ENCODE results near the gene KCTD3. TPM values are rescaled to one million over a fixed set of nuclear protein-coding genes. Genes with fewer than 3 reads are reported as not detected.

KCTD3 gene
- total RNA-seq, 1 donor from 2014 or later, result 26.9 TPM

GRCh38 chr1:215600258-215600792 lies 33.2 kb downstream of the KCTD3 start:
- H3K9me3 ChIP-seq, result no peaks in the 10 kb centered on the region
- H3K36me3 ChIP-seq, result peaks cover 27% of the 10 kb centered on the region
- no peak overlapping the region for H3K27ac ChIP-seq
- intact Hi-C loops (cut with DNase I), result no loop called here
- ATAC-seq (no peak), DNase-seq (no peak)
- H3K4me3 ChIP-seq, result no peak overlapping the region
- TF ChIP-seq, protein P1, sequence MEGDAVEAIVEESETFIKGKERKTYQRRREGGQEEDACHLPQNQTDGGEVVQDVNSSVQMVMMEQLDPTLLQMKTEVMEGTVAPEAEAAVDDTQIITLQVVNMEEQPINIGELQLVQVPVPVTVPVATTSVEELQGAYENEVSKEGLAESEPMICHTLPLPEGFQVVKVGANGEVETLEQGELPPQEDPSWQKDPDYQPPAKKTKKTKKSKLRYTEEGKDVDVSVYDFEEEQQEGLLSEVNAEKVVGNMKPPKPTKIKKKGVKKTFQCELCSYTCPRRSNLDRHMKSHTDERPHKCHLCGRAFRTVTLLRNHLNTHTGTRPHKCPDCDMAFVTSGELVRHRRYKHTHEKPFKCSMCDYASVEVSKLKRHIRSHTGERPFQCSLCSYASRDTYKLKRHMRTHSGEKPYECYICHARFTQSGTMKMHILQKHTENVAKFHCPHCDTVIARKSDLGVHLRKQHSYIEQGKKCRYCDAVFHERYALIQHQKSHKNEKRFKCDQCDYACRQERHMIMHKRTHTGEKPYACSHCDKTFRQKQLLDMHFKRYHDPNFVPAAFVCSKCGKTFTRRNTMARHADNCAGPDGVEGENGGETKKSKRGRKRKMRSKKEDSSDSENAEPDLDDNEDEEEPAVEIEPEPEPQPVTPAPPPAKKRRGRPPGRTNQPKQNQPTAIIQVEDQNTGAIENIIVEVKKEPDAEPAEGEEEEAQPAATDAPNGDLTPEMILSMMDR (IDR thresholded peaks at IDR 0.05), result no peak
- no peaks in the 10 kb centered on the region for H3K27me3 ChIP-seq
- no peaks in the 10 kb centered on the region for H3K4me1 ChIP-seq

DNA sequence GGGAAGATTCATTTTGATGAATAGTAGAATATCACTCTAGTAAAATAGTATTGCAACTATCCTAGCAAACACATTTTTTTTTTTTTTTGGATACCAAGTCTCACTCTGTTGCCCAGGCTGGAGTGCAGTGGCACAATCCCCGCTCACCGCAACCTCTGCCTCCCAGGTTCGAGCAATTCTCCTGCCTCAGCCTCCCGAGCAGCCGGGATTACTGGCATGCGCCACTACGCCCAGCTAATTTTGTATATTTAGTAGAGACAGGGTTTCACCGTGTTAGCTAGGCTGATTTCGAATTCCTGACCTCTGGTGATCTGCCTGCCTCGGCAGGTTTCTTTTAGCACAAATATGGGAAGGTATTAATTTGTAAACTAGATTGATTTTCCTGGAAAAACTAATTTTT lies 33.8 kb downstream of the KCTD3 start:
- ATAC-seq, result no peak
- intact Hi-C loops (cut with DNase I), result no loop called here
- DNase-seq, result no peak
- Histone ChIP-seq H3K27me3 (no peaks in the 10 kb centered on the region), H3K9me3 (no peaks in the 10 kb centered on the region), H3K4me1 (no peaks in the 10 kb centered on the region), H3K4me3 (no peak overlapping the region), H3K27ac (no peak overlapping the region), H3K36me3 (peaks cover 27% of the 10 kb centered on the region)
- TF ChIP-seq, protein P1 (IDR thresholded peaks at IDR 0.05), result no peak

DNA sequence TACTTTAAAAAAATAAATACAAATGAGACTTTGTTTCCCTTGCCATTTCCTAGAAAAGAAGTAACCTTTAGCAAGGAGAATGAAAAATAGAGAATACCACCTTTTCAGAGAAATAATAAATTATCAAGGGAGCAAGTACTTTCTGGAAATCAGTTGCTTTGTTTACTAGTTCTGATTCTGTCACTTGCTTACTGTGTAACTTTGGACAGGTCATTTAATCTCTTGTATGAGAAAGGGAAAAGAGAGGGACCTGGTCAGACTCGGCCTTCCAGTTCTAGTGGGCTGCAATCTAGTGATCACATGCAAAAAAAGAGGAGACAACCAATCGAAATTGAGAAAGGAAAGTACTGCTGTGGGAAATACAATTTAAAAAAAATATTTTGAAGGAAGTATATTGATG lies 34.2 kb downstream of the KCTD3 start:
- ATAC-seq, result no peak
- no peaks in the 10 kb centered on the region for H3K4me1 ChIP-seq
- DNase-seq, result no peak
- no peak overlapping the region for H3K4me3 ChIP-seq
- H3K27ac ChIP-seq, result no peak overlapping the region
- H3K27me3 ChIP-seq, result no peaks in the 10 kb centered on the region
- peaks cover 27% of the 10 kb centered on the region for H3K36me3 ChIP-seq
- intact Hi-C loops (cut with DNase I), result no loop called here
- TF ChIP-seq, protein P1 (IDR thresholded peaks at IDR 0.05), result no peak
- H3K9me3 ChIP-seq, result no peaks in the 10 kb centered on the region

- no peaks in the 10 kb centered on the region for H3K9me3 ChIP-seq
- ATAC-seq (no peak), DNase-seq (no peak)
- intact Hi-C loops (cut with DNase I), result no loop called here
- H3K27me3 ChIP-seq, result no peaks in the 10 kb centered on the region
- H3K4me1 ChIP-seq, result no peaks in the 10 kb centered on the region
- TF ChIP-seq, protein P1 (IDR thresholded peaks at IDR 0.05), result no peak
- no peak overlapping the region for H3K4me3 ChIP-seq
- no peak overlapping the region for H3K27ac ChIP-seq
- H3K36me3 ChIP-seq, result peaks cover 19% of the 10 kb centered on the region
Measured at GRCh38 chr1:215603319-215603718, 36.2 kb downstream of the KCTD3 start.

GRCh38 chr1:215605011-215605621 lies 38.0 kb downstream of the KCTD3 start:
- no peak for ATAC-seq
- Histone ChIP-seq H3K36me3 (peaks cover 32% of the 10 kb centered on the region), H3K27ac (no peak overlapping the region), H3K4me3 (no peak overlapping the region), H3K4me1 (peaks cover 3% of the 10 kb centered on the region), H3K27me3 (no peaks in the 10 kb centered on the region), H3K9me3 (no peaks in the 10 kb centered on the region)
- TF ChIP-seq, protein P1 (IDR thresholded peaks at IDR 0.05), result no peak
- no peak for DNase-seq
- intact Hi-C loops (cut with DNase I), result no loop called here
